ENCODE results near the gene RTL9.

DNA sequence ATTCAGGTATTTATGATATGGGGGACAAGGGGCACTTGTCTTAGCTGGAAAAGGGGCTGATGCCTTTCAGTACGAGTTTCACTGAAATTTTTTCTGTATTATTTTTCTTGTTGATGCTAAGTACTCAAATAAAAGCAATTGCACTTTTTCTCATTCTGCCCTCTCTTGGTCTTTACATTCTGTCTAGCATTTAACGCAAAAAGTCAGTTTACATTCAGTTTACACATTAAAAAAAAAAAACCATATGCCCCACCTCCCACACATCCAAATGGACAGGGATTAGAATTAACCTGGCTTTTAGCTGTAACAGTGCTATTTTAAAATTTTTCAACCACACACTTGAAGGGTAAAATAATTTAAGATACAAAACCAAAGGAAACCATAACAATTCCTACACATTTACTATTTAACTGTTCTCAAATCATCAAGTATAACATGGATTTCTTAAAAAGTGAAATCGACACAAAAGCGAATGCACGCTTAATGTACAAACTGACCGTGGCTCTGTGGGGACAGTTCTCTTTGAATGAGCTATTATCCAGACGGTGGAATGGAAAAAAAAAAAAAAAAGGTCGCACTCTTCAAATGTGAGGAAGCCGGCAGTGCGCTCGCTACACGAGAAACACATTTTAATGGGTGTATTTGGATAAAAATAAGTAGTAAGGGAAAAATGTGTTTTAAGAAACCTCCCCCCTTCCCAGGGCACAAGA, 42.1 kb upstream of the RTL9 start:
- TF ChIP-seq, protein P1, sequence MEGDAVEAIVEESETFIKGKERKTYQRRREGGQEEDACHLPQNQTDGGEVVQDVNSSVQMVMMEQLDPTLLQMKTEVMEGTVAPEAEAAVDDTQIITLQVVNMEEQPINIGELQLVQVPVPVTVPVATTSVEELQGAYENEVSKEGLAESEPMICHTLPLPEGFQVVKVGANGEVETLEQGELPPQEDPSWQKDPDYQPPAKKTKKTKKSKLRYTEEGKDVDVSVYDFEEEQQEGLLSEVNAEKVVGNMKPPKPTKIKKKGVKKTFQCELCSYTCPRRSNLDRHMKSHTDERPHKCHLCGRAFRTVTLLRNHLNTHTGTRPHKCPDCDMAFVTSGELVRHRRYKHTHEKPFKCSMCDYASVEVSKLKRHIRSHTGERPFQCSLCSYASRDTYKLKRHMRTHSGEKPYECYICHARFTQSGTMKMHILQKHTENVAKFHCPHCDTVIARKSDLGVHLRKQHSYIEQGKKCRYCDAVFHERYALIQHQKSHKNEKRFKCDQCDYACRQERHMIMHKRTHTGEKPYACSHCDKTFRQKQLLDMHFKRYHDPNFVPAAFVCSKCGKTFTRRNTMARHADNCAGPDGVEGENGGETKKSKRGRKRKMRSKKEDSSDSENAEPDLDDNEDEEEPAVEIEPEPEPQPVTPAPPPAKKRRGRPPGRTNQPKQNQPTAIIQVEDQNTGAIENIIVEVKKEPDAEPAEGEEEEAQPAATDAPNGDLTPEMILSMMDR (conservative IDR thresholded peaks at IDR 0.05; ENCODE audit: low read depth in 2 of 2), result no peak
- TF ChIP-seq POLR2AphosphoS5 (IDR thresholded peaks at IDR 0.05; ENCODE audit: low read depth) (no peak), ZNF331 (CRISPR knock-in tag; IDR thresholded peaks at IDR 0.05; ENCODE audit: low read depth) (no peak), NANOG (IDR thresholded peaks at IDR 0.05; ENCODE audit: borderline replicate concordance) (no peak), EZH2phosphoT487 (IDR thresholded peaks at IDR 0.05; ENCODE audit: unreplicated experiment) (no peak), ZNF114 (CRISPR knock-in tag; IDR thresholded peaks at IDR 0.05) (no peak), EZH2 (IDR thresholded peaks at IDR 0.05; ENCODE audit: low read depth, unreplicated experiment) (no peak), CREB1 (CRISPR knock-in tag; IDR thresholded peaks at IDR 0.05; ENCODE audit: low read depth) (no peak), JUNB (IDR thresholded peaks at IDR 0.05; ENCODE audit: unreplicated experiment) (no peak)
- TF ChIP-seq, protein P2, sequence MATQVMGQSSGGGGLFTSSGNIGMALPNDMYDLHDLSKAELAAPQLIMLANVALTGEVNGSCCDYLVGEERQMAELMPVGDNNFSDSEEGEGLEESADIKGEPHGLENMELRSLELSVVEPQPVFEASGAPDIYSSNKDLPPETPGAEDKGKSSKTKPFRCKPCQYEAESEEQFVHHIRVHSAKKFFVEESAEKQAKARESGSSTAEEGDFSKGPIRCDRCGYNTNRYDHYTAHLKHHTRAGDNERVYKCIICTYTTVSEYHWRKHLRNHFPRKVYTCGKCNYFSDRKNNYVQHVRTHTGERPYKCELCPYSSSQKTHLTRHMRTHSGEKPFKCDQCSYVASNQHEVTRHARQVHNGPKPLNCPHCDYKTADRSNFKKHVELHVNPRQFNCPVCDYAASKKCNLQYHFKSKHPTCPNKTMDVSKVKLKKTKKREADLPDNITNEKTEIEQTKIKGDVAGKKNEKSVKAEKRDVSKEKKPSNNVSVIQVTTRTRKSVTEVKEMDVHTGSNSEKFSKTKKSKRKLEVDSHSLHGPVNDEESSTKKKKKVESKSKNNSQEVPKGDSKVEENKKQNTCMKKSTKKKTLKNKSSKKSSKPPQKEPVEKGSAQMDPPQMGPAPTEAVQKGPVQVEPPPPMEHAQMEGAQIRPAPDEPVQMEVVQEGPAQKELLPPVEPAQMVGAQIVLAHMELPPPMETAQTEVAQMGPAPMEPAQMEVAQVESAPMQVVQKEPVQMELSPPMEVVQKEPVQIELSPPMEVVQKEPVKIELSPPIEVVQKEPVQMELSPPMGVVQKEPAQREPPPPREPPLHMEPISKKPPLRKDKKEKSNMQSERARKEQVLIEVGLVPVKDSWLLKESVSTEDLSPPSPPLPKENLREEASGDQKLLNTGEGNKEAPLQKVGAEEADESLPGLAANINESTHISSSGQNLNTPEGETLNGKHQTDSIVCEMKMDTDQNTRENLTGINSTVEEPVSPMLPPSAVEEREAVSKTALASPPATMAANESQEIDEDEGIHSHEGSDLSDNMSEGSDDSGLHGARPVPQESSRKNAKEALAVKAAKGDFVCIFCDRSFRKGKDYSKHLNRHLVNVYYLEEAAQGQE (IDR thresholded peaks at IDR 0.05; ENCODE audit: unreplicated experiment), result no peak
